GM03348 (cell line): ENCODE results near the gene RABEP1.

ENCODE experiments used
- DNase-seq: peaks from one replicate; pipeline ENCODE4 v3.0.0; 2012; ENCODE audit warnings: low spot score

RABEP1 gene

DNA sequence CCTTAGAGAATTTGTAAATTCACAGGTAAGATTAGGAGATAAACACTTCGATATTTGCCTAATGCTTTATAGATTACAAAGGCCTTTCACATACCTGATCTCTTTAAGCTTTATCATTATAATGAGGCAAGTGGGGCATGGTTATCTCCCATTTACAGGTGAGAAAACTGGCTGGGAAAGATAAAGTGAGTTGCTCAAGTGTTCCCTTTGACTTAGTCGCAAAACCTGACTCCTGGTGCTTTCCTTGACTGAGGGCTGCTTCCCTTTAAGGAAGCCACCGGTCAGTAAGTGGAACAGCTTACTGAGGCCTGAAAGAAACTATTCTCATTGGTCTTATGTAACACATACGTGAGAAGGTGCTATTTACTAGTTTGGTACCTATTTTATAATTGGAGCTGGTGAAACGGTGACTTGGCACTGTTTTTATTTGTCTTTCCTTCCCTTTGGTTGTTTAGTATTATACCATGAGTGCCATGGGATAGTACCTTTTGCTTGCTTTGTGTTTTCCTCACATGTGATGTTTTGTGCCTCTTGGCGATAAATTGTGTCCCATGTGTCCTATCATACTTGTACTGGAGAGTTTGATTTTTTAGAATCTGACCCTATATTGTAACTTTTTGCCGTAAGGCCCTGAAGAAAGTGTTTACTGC, 80.2 kb downstream of the RABEP1 start:
- DNase-seq = no peak

- peak; percentile 72 for DNase-seq
These were observed 82.1 kb downstream of the RABEP1 start for GRCh38 chr17:5364156-5364555.

GRCh38 chr17:5364696-5365095, 82.6 kb downstream of the RABEP1 start:
- peak; percentile 22 for DNase-seq

GRCh38 chr17:5365831-5366230, 83.7 kb downstream of the RABEP1 start:
- no peak for DNase-seq

DNA sequence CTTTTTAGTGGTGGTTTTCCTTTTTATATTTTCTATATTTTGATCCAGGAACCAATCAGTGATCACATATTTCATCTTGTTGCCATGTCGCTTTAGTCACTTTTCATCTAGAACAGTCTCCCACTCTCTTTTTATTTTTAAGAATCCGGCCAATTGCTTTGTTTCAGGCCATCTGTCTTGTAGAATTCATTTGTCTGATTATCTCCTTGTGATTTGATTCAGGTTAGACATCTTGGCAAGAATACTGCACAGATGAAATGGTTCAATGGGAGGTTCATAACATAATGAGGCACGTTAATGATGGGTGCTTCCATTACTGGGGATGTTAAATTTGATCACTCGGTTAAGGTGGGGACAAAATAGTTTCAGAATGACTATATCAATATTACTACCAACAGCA, 88.3 kb downstream of the RABEP1 start:
- no peak for DNase-seq

DNA sequence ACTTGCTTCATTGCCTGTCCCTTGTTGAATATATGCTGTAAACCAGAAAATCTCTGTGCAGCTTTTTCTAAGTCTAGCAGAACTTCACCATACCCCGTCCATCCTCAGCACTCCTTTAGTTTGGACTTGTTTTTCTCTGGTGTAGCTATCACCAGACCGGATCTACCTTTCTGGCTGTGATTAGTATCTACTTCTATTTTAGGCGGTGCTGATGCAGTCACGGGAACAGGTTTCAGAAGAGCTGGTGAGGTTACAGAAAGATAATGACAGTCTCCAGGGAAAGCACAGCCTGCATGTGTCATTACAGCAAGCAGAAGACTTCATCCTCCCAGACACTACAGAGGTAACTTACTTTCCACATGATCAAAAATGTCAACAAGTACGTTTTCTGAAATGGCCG, 91.0 kb downstream of the RABEP1 start:
- no peak for DNase-seq

DNA sequence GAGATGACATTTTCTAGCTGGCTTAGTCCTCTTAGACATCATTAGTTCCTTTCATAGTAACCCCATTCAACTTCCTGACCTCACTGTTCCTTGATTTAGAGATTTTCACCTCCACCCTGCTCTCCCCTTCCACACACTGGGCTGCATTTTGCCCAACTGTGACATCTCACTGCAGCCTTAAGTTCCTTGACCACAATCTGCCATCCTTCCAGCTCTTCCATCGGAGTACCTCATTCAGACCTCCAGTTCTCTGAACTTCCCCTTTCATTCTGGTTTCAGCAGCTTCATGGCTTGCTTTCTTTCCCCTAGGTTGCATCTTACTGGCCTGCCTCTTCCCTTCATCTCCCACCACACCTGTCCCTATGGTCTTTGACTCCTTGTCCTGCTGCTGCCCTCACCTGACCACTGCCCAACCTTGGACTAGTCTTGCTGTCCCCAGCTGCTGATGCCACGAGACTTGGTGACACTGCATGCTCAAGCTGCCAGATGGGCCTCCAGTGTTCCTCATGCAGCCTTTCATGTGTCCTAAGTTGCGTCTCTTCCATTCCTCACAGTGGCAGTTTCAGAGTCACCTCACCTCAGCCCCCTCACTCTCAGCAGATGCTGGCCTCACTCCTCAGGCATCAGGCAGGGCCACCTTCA, 96.6 kb downstream of the RABEP1 start:
- DNase-seq = no peak

GRCh38 chr17:5379351-5380107, 97.4 kb downstream of the RABEP1 start:
- no peak for DNase-seq

- DNase-seq = peak; percentile 20
These were observed 98.5 kb downstream of the RABEP1 start for GRCh38 chr17:5380491-5381135.

DNA sequence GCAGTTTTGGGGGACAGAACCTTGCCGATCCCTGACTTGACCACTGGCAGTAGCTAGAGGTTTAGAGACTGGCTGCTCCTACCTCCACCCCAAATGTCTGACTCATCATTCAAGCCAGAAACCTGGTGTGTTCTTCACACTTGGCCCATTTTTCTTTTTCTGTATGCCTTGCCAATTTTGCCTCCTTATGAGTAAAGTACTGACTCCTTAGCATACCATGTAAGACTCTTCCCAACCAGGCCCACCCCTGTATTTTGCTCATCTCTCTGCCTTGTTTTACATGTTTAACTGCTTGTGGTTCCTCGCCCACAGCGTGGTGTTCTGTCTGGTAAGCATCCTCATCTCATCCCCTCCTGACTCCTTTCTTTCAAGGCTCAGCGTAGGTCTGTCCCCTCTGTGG, 99.5 kb downstream of the RABEP1 start:
- peak; percentile 22 for DNase-seq

DNA sequence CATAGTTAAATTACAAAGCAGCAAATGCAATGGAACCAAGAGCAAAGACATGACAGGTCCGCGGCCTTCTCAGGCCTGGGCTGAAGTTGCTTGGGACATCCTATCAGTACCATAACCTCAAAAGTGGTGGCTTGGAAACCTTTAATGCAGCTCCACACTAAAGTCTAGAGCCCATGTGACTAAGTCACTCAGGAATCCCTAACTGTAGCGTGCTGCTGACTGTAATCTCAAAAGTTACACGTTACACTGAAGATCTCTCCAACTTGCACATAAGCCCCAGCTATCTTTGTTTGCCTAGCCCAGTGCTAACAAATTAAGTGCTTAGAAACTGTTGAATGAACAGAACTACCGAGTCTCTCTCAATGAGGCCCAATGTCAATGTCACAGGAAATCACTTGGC, 109.6 kb downstream of the RABEP1 start:
- no peak for DNase-seq

DNA sequence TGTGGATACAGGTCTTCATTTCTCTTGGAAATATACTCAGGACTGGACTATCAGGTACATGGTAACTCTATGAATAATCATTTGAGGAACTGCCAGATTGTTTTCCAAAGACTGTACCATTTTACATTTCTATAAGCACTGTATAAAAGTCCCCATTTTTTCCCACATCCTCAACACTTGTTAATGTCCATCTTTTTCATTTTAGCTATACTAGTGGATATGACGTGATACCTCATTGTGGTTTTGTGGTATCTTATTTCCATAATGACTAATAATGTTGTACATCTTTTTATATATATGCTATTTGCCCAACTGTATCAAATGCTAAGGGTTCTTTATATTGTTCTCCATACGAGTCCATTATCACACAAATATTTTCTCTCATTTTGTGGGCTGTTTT, 114.5 kb downstream of the RABEP1 start:
- DNase-seq = no peak

DNA sequence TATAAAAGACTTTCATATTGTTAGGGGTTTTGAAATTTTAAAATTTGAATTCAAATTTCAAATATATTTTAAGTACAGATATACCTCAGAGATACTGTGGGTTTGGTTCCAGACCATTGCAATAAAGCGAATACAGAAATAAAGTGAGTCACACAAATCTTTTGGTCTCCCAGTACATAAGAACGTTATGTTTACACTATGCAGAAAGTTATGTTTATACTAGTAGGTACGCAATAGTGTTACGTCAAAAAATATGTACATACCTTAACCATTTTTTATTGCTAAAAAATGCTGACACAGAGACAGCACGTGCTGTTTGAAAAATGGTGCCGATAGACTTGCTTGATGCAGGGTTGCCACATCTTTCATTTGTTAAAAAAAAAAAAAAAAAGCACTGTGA, 117.7 kb downstream of the RABEP1 start:
- no peak for DNase-seq

- no peak for DNase-seq
These were observed 123.3 kb downstream of the RABEP1 start for GRCh38 chr17:5405400-5405799.

- no peak for DNase-seq
These were observed 126.1 kb downstream of the RABEP1 start for GRCh38 chr17:5408186-5408585.

GRCh38 chr17:5410594-5411272, 128.6 kb downstream of the RABEP1 start:
- no peak for DNase-seq

- DNase-seq = peak; percentile 82
These were observed 131.6 kb downstream of the RABEP1 start for GRCh38 chr17:5413682-5414081.

GRCh38 chr17:5416901-5417300, 134.8 kb downstream of the RABEP1 start:
- DNase-seq = no peak

- peak; percentile 18 for DNase-seq
These were observed 136.8 kb downstream of the RABEP1 start for GRCh38 chr17:5418858-5419355.

GRCh38 chr17:5419356-5419958, 137.4 kb downstream of the RABEP1 start, which contains the start of gene NUP88:
TSS of gene NUP88 (minus strand) at chr17:5419662. CDS start at chr17:5419650, 12 bp downstream.
- peak; percentile 99 for DNase-seq

DNA sequence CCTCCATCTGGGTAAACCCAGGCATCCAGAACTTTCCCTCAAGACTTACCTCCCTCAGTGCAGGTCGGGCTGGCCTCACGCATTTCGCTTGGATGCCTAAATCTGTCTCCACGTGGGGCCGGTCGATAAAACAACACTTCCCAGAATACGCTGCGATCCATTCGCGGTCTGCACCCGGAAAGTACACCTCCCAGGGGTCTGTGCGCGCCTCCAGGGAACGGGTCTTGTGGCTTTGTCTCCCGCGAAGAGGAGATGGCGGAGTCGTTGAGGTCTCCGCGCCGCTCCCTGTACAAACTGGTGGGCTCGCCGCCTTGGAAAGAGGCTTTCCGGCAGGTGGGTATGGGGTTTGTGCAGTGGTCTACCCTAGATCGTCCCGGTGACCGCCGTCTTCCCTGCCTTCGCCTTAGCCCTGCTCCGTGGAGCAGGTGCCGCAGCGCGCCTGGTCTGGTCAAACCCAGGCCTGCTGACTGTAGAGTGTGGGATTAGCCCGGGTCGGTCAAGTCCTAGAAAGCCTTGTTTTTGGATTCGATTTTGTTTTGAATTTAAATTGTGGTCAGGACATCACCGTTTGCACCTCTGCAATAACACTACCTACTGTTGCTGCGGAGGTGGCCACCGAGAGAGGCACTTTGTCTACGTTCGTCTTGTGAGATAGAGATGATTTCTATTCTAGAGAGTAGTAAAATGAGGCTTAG, 138.0 kb downstream of the RABEP1 start, which contains the start of gene RPAIN:
RPAIN (plus strand) TSS at position 224 of the 695 bp plus-strand sequence; CDS start at position 253, 29 bp downstream.
- peak; percentile 88 for DNase-seq
